ENCODE results near the gene SRRM5. TPM values are rescaled to one million over a fixed set of nuclear protein-coding genes. Genes with fewer than 3 reads are reported as not detected.

The SRRM5 gene
- polyA plus RNA-seq, 1 of the 3 experiments (the other 2 are of a cell fraction) = 0.15 TPM

DNA sequence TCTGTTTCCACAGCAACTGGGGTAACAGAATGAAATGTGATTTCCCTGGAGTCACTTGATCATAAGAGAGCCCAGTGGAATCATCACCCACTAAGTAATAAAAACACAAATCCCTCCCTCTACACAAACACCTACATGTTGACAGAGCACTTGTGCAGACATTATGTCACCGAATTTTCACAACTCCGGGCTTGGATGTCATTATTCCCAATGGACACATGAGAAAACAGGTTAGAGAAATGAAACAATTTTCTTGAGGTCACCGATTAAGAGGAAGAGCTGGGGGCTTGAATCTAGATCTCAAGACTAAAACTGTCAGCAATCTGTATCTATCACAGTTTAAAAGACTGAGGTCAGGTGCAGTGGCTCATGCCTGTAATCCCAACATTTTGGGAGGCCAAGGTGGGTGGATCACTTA lies 39.7 kb upstream of the SRRM5 start (continued):
- TF ChIP-seq, protein P1, sequence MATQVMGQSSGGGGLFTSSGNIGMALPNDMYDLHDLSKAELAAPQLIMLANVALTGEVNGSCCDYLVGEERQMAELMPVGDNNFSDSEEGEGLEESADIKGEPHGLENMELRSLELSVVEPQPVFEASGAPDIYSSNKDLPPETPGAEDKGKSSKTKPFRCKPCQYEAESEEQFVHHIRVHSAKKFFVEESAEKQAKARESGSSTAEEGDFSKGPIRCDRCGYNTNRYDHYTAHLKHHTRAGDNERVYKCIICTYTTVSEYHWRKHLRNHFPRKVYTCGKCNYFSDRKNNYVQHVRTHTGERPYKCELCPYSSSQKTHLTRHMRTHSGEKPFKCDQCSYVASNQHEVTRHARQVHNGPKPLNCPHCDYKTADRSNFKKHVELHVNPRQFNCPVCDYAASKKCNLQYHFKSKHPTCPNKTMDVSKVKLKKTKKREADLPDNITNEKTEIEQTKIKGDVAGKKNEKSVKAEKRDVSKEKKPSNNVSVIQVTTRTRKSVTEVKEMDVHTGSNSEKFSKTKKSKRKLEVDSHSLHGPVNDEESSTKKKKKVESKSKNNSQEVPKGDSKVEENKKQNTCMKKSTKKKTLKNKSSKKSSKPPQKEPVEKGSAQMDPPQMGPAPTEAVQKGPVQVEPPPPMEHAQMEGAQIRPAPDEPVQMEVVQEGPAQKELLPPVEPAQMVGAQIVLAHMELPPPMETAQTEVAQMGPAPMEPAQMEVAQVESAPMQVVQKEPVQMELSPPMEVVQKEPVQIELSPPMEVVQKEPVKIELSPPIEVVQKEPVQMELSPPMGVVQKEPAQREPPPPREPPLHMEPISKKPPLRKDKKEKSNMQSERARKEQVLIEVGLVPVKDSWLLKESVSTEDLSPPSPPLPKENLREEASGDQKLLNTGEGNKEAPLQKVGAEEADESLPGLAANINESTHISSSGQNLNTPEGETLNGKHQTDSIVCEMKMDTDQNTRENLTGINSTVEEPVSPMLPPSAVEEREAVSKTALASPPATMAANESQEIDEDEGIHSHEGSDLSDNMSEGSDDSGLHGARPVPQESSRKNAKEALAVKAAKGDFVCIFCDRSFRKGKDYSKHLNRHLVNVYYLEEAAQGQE (IDR thresholded peaks at IDR 0.05; ENCODE audit: low read depth, low read length) = no peak
- TF ChIP-seq, protein P2, sequence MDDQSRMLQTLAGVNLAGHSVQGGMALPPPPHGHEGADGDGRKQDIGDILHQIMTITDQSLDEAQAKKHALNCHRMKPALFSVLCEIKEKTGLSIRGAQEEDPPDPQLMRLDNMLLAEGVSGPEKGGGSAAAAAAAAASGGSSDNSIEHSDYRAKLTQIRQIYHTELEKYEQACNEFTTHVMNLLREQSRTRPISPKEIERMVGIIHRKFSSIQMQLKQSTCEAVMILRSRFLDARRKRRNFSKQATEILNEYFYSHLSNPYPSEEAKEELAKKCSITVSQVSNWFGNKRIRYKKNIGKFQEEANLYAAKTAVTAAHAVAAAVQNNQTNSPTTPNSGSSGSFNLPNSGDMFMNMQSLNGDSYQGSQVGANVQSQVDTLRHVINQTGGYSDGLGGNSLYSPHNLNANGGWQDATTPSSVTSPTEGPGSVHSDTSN (IDR thresholded peaks at IDR 0.05) = no peak
- TF ChIP-seq NRF1 (IDR thresholded peaks at IDR 0.05; ENCODE audit: low read depth, low read length) = no peak

DNA sequence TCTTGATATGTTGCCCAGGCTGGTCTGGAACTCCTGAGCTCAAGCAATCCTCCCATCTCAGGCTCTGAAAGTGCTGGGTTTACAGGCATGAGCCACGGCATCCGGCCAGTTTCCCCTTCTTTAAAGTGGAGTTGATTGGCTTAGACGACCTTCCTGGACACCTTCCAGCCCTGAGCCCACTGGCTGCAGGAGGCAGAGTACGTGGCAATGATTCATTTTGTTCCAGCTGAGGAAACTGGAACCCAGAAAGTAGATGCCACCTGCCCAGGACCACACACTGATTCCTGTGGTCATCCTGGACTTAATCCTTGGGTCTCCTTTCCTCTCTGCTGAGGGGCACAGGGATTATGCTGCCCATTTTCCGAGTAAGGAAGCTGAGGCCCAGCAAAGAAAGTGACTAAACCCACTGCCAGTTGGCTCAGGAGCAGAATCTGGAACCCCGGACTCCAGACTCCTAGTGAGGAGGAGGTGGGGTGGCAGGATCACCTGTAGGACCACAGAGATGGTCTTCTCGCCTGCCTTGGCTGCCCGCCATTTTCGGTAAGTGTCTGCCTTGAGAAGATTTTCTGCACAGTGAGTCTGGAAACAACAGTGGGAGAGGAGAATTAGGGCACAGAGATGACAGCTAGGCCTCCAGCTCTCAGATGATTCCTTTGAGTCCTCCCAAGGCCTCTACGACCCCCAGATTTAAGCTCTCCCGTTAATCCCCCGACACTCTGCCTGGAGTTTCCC lies 37.3 kb upstream of the SRRM5 start:
- no peak for TF ChIP-seq RCOR1 (IDR thresholded peaks at IDR 0.05; ENCODE audit: low read length)
- no peak for TF ChIP-seq SIN3A (IDR thresholded peaks at IDR 0.05; ENCODE audit: borderline replicate concordance, low read depth, low read length)
- no peak for TF ChIP-seq TEAD4 (IDR thresholded peaks at IDR 0.05; ENCODE audit: borderline replicate concordance, insufficient read depth)
- no peak for TF ChIP-seq JUND (IDR thresholded peaks at IDR 0.05)
- TF ChIP-seq, protein P3, sequence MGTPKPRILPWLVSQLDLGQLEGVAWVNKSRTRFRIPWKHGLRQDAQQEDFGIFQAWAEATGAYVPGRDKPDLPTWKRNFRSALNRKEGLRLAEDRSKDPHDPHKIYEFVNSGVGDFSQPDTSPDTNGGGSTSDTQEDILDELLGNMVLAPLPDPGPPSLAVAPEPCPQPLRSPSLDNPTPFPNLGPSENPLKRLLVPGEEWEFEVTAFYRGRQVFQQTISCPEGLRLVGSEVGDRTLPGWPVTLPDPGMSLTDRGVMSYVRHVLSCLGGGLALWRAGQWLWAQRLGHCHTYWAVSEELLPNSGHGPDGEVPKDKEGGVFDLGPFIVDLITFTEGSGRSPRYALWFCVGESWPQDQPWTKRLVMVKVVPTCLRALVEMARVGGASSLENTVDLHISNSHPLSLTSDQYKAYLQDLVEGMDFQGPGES (IDR thresholded peaks at IDR 0.05; ENCODE audit: low read depth, low read length) = no peak
- Histone ChIP-seq H3K79me2 (ENCODE audit: insufficient read depth) (peaks cover 34% of the 10 kb centered on the region; the same call in 1 of the 2 replicates), H3K27ac (ENCODE audit: low read depth in 2 of 2, low read length in 1 of 2) (peak overlapping the region; percentile 77 to 80), H3K9me2 (no peaks in the 10 kb centered on the region), H3K4me1 (ENCODE audit: control insufficient read depth in 1 of 2, insufficient read depth in 2 of 2, low read depth in 1 of 2, low read length in 1 of 2) (peaks cover 0 to 15% of the 10 kb centered on the region in 2 experiments; a peak in 1 of 4 replicates), H3K9ac (peak overlapping the region; percentile 96), H4K20me1 (ENCODE audit: insufficient read depth) (no peaks in the 10 kb centered on the region), H3K4me2 (peak overlapping the region; percentile 93), H3F3A (replicated peaks; ENCODE audit: insufficient read depth) (no peaks in the 10 kb centered on the region), H3K36me3 (replicated peaks in 1 of 2; ENCODE audit: control insufficient read depth in 1 of 2, insufficient read depth in 2 of 2, low read length in 1 of 2) (peaks cover 0 to 9% of the 10 kb centered on the region in 2 experiments), H3K9me3 (no peaks in the 10 kb centered on the region), H3K4me3 (ENCODE audit: low read depth in 2 of 2, low read length in 1 of 2) (peak overlapping the region; percentile 75 to 91), H3K27me3 (ENCODE audit: insufficient read depth) (no peaks in the 10 kb centered on the region), H2AFZ (ENCODE audit: low read depth) (peak overlapping the region; percentile 93)
- CTCF ChIA-PET = interaction anchor here (0.6 to 3.7 kb wide), 5 partner anchors 10 to 71 kb away, joined by 3 to 43 read pairs (median 3); no protein-coding TSS in a partner anchor
- WGBS (ENCODE audit: low lambda C conversion rate) = 16% methylated on average over 11 of the region's 12 CpGs
- POLR2A ChIA-PET = interaction anchor here (1.7 kb wide), 1 partner anchor 22 kb away, joined by 4 read pairs; the partner anchor contains the start of gene ZNF576
- DNase-seq = no peak
